ENCODE measurements around the gene PDE4DIP.
"Not testable (repeated sequence)": the region's sequence is repeated elsewhere in the genome, so short reads cannot be mapped to it uniquely, and the experiment has no call there.

The PDE4DIP gene

DNA sequence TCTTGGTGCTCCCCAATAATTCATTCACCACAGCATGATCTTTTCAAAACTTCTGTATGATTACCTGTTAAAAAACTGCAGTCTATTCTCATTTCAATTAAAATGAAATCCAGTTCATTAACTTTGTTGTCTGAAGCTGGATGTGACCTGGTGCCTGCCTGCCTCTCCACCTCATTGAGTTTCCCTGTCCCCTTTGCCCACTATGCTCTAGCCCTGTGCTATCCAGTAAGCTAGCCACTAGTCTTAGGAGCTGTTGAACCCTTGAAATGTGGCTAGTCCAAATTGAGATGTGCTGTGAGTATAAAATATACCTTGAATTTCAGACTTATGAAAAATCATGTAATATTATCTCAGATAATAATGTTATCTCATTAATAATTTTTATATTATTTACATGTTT lies 114.1 kb downstream of the PDE4DIP start:
- DNase-seq (ENCODE audit: low spot score); in situ Hi-C loops (cut with MboI; ENCODE audit: low sequenced_read_pairs, unreplicated experiment): not testable (repeated sequence)

- in situ Hi-C loops (cut with MboI; ENCODE audit: low sequenced_read_pairs, unreplicated experiment); DNase-seq (ENCODE audit: low spot score): not testable (repeated sequence)
Observed at GRCh38 chr1:148960212-148961000, 116.2 kb downstream of the PDE4DIP start.

GRCh38 chr1:148962127-148962857 lies 118.1 kb downstream of the PDE4DIP start:
- in situ Hi-C loops (cut with MboI; ENCODE audit: low sequenced_read_pairs, unreplicated experiment) = not testable (repeated sequence)

GRCh38 chr1:148966084-148966483 lies 121.9 kb downstream of the PDE4DIP start:
- DNase-seq (ENCODE audit: low spot score); in situ Hi-C loops (cut with MboI; ENCODE audit: low sequenced_read_pairs, unreplicated experiment): not testable (repeated sequence)

More at GRCh38 chr1:148962127-148962857, 118.1 kb downstream of the PDE4DIP start:
- not testable (repeated sequence) for DNase-seq (ENCODE audit: low spot score)

- in situ Hi-C loops (cut with MboI; ENCODE audit: low sequenced_read_pairs, unreplicated experiment); DNase-seq (ENCODE audit: low spot score): not testable (repeated sequence)
Observed at GRCh38 chr1:148967580-148967979, 123.4 kb downstream of the PDE4DIP start.

- DNase-seq (ENCODE audit: low spot score); in situ Hi-C loops (cut with MboI; ENCODE audit: low sequenced_read_pairs, unreplicated experiment): not testable (repeated sequence)
Observed at GRCh38 chr1:148968682-148969081, 124.5 kb downstream of the PDE4DIP start.

DNA sequence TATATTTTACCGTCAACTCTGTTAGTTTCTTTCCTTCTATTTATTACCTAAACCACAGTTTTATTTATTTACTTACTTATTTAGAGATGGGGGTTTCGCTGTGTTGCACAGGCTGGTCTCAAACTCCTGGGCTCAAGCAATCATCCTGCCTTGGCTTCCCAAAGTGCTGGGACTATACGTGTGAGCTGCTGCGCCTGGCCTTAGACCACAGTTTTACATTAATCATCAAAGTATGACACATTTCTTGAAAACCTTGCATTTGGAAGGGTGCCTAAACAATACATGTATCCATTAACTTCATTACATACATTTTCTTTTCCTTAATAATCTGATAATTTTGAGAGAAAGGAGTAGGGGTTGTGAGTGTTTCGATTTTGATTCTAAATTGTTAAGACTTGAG lies 124.9 kb downstream of the PDE4DIP start:
- in situ Hi-C loops (cut with MboI; ENCODE audit: low sequenced_read_pairs, unreplicated experiment); DNase-seq (ENCODE audit: low spot score): not testable (repeated sequence)

GRCh38 chr1:148975453-148975852 lies 131.2 kb downstream of the PDE4DIP start:
- in situ Hi-C loops (cut with MboI; ENCODE audit: low sequenced_read_pairs, unreplicated experiment); DNase-seq (ENCODE audit: low spot score): not testable (repeated sequence)

DNA sequence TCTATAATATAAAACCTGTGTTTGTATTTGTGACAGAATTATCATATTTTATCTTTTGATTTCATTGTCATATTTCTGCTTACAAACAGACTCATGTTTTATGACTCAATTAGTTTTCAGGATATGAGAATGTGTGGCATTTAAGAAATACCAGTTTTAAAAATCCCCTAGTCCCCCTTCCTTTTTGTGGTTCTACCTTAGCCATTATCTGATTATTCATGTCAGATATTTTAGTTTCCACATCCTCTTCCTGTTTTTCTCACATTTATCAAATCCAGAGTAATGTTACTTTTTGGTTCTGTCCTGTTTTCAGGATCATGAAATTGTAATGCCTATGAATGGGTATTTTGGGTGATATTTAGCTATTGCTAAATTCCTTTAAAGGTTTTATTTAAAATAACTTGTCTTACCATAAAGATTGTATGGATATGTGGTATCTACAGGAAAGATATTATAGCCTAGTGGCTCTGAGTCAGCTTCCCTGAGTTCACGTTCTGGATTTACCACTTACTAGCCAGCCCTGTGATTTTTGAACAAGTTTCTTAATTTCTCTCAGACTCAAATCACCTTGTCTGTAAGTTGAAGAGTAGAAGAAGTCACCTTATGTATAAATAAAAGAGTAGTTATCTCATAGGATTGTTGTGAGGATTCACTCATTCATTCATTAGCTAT lies 131.8 kb downstream of the PDE4DIP start:
- in situ Hi-C loops (cut with MboI; ENCODE audit: low sequenced_read_pairs, unreplicated experiment); DNase-seq (ENCODE audit: low spot score): not testable (repeated sequence)

- DNase-seq (ENCODE audit: low spot score); in situ Hi-C loops (cut with MboI; ENCODE audit: low sequenced_read_pairs, unreplicated experiment): not testable (repeated sequence)
Observed at GRCh38 chr1:148977785-148978184, 133.6 kb downstream of the PDE4DIP start.

GRCh38 chr1:148989378-148989777 lies 145.2 kb downstream of the PDE4DIP start:
- DNase-seq (ENCODE audit: low spot score); in situ Hi-C loops (cut with MboI; ENCODE audit: low sequenced_read_pairs, unreplicated experiment): not testable (repeated sequence)

DNA sequence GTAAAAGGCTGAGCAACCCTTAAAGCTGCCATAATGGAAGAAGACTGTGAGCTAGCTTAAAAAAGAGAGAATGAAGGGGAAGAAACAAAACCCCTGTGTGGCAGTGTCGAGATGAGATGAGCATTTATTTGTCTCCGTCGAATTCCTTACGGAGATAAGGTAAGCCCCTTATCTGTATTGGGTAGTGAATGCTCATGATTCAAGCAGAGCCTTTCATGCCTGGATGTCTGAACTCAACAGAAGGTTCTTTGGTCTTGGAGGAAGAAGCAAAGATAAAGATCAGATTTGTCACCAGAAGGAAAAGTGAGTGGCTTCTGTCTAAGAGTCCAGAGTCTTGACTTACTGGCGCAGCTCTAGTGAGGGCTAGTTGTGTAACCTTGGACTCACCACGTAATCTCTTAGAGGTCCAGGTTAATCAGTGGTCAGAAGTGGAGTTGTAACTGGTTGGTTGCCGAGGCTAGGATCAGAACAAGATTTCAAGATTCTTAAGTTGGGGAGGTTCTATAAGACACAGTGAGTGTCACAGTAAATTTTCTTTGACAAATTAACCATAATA lies 146.1 kb downstream of the PDE4DIP start:
- in situ Hi-C loops (cut with MboI; ENCODE audit: low sequenced_read_pairs, unreplicated experiment); DNase-seq (ENCODE audit: low spot score): not testable (repeated sequence)

GRCh38 chr1:148991818-148992217 lies 147.6 kb downstream of the PDE4DIP start:
- DNase-seq (ENCODE audit: low spot score); in situ Hi-C loops (cut with MboI; ENCODE audit: low sequenced_read_pairs, unreplicated experiment): not testable (repeated sequence)

DNA sequence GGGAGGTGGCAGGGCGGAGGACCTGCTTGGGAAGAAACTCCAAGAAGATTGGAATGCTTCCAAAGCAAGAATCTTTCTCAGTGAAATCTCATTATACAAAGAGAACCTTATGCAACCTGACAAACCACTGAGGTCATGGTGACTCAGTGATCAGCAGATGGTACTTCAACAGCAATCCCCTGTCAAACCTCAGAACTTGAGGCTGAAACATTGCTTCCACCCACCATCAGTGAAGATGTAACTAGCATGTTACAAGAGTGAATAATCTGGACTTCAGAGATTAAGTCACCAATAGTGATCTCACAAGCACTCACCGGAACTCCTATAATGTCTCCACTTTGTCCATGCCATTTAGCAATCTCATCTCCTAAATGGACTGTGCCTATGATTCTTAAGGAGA lies 148.1 kb downstream of the PDE4DIP start:
- DNase-seq (ENCODE audit: low spot score); in situ Hi-C loops (cut with MboI; ENCODE audit: low sequenced_read_pairs, unreplicated experiment): not testable (repeated sequence)

- DNase-seq (ENCODE audit: low spot score); in situ Hi-C loops (cut with MboI; ENCODE audit: low sequenced_read_pairs, unreplicated experiment): not testable (repeated sequence)
Observed at GRCh38 chr1:148996449-148997224, 152.4 kb downstream of the PDE4DIP start.

- in situ Hi-C loops (cut with MboI; ENCODE audit: low sequenced_read_pairs, unreplicated experiment); DNase-seq (ENCODE audit: low spot score): not testable (repeated sequence)
Observed at GRCh38 chr1:148997405-148997804, 153.2 kb downstream of the PDE4DIP start.

GRCh38 chr1:149002664-149003063 lies 158.4 kb downstream of the PDE4DIP start:
- DNase-seq (ENCODE audit: low spot score); in situ Hi-C loops (cut with MboI; ENCODE audit: low sequenced_read_pairs, unreplicated experiment): not testable (repeated sequence)

DNA sequence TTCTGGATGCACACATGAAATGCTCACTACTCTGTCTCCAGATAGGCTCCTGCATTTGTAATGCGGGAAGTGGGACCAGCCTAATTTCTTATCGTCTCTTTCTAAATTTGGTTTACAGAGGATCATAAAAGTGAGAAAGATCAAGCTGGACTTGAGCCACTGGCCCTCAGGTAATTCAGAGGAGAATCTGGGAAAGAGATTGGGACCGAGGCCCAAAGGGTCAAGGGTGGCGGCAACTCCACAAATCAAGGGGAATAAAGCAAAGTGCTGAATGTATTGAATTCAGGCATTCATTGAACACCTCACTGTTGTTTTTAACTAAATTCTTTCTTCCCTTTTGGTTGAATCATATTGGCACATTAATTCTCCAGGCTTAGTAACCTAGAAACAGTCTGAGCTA lies 164.1 kb downstream of the PDE4DIP start:
- DNase-seq (ENCODE audit: low spot score); in situ Hi-C loops (cut with MboI; ENCODE audit: low sequenced_read_pairs, unreplicated experiment): not testable (repeated sequence)
